GM19238 (cell line): Measurements from ENCODE around the gene TOP3A.

ENCODE experiments used
- DNase-seq: peaks from one replicate; pipeline ENCODE4 v3.0.0; 2011; ENCODE audit warnings: low spot score; ENCODE audit not compliant: insufficient read length

TOP3A gene

DNA sequence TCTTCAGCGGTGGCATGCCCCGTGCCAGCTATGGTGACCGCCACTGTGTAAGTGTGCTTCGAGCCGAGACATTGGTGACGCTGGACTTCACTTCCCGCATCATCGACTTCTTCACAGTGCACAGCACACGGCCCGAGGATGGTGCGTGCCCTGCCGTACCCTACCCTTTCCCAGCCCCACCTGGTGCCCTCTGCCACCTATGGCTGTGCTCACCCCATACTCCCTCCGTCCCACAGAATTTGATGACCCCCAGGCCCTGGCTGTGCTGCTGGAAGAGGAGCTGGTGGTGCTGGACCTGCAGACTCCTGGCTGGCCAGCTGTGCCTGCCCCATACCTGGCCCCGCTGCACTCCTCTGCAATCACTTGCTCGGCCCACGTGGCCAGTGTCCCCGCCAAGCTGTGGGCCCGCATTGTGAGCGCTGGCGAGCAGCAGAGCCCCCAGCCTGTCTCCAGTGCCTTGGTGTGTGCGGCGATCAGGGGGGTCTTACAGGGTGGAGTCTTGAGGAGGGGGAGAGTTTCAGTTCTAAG, 79.9 kb downstream of the TOP3A start:
- DNase-seq, result no peak

GRCh38 chr17:18233803-18234518, 80.8 kb downstream of the TOP3A start:
- no peak for DNase-seq

- DNase-seq, result no peak
Measured at GRCh38 chr17:18231164-18231563, 83.6 kb downstream of the TOP3A start.

DNA sequence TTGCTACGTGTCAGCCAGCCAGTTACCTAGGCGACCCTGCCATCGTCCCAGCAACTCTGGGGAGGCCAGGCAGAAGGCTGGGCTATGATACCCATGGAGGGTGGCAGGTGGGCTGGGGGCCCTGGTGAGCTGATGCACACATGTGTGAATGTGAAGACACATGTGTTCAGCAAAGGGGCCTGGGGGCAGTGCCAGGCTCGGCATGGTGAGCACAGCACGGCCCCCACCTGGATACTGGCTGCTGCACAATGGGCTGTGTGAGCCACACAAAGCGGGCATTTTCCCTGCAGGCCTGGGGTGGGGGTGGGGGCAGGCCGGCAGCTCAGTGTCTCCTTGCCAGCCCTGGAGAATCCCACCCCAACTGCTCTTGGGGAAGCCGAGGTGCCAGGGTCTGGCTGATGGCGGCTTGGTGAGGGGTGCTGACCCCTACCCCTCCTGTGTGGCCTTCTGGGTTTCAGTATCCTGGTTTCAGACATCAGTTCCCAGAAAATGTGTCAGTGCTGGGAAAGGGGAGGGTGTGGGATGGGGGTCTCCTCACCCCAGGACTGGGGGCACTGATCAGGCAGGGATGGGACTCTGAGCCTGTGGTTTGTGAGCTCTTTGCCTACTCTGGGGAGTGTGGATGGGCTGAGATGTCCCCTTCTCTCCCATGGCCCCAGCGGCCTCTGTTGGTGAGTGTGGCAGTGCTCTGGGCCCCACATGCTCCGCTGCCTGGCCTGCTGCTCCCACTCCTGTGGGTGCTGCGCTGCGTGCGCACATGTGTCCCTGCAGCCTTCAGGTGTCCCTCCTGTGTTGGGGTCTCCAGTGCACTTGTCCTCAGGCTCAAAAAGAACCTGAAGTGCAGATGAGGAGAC, 84.3 kb downstream of the TOP3A start:
- DNase-seq, result no peak

DNA sequence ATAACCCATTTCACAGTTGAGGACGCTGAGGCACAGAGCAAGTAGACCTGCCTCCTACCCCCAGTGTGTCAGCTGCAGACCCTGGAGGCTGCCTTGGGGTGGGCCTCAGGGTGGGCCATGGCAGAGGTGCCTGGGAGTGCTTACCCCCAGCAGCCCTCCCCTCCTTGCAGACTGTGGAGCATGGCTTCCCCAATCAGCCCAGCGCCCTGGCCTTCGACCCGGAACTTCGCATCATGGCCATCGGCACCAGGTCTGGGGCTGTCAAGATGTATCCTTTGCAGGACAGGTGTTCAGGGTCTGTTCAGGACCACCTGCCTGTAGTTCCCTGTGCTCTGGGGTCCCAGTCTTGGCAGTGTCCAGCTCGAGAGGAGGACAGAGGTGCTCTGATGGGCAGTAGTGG, 85.0 kb downstream of the TOP3A start:
- DNase-seq, result no peak

DNA sequence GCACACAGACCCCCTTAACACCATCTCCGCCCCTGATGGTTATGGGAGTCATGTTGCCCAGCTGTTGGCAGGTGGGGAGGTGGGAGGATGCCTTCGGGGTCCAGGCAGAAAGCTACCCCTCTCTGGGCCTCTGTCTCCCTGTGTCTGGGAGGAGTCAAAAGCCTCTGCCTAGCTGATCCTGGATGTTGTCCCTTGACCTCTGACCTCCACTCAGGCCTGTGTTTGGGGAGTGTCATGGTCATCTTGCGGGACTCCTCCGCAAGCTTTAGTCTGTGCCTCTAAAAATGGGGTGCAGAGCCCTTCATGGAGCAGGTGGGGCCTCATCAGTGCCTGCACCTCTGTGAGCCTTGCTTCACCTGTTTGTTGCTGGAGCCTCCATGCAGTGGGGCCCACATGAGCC, 85.5 kb downstream of the TOP3A start:
- DNase-seq, result no peak

DNA sequence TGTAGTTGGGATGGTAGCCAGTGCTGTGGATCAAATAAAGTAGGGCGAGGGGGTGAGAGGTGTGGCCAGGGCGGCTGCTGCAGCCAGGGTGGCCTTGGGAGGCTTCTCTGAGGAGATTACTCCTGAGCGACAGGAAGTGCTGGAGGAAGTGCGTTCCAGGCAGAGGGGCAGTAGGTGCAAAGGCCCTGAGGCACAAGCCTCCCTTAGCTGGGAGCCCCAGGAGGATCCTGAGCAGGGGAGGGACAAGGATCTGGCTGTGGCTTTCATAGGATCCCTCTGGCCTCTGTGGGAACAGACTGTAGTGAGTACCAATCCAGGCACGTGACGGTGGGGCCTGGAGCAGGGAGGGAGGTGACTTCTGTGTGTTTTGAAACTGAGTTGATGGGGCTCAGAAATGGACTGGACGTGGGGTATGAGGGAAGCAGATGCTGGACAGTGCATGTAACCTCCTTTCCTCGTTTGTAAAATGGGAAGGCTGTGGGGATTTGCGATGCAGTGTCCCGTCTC, 86.6 kb downstream of the TOP3A start:
- no peak for DNase-seq

GRCh38 chr17:18227635-18228034, 87.2 kb downstream of the TOP3A start:
- no peak for DNase-seq

DNA sequence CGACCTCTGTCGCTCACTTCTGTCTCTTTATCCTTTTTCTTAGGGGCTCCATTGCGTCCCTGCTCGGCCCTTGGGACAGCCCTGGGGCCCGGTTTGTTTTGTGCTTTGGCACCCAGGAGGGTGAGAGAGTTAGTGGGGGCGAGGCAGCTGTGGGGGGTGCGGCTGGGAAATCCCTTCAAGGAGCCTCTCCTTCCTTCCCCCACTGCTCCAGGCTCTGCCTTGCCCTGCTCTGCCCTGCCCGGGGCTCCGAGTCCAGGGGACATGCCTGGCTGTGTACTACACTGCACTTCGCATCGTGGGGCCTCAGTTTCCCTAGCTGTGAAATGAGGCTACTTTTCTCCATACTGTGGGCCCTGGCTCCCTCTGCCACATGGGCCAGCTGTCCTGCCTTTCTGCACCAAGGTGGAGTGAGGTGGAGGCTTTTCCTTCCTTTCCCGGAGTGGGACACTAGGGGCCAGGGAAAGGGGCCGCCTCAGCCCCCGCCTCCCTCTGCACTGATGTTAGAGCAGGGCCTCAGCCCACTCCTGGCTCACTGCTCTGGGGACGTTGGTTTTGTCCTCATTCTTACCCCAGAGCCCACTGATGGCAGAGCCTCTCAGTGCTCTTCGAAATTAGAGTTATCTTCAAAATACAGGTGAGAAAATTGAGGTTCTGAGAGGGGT, 88.4 kb downstream of the TOP3A start:
- DNase-seq, result no peak

DNA sequence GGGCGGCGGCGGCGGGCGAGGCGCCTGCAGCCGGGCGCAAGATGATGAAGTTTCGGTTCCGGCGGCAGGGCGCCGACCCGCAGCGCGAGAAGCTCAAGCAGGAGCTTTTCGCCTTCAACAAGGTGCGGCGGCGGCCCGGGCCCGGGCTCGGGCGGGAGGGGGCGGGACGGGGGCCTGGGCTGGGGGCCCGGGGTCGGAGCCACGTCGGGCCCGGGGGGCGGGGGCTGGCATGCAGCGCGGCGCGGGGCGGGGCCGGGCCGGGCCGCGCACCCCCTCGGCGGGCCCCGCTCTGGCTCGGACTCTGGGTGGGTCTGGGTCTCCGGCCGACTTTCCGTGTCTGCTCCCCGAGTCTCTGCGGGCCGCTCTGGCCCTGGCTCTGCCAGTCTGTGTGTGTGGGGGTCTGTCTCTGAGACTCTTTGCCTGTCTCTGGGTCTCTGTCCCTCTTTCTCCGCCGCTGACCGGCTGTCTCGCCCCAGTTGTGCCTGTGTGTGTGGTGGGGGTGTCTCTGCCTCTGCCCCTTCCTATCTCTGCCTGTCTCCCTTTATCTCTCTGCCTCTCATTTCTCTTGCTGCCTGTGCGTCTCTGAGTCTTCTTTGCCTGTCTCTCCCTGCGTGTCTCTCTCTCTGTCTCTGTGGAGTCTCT, 89.0 kb downstream of the TOP3A start:
- DNase-seq, result peak; percentile 38

DNA sequence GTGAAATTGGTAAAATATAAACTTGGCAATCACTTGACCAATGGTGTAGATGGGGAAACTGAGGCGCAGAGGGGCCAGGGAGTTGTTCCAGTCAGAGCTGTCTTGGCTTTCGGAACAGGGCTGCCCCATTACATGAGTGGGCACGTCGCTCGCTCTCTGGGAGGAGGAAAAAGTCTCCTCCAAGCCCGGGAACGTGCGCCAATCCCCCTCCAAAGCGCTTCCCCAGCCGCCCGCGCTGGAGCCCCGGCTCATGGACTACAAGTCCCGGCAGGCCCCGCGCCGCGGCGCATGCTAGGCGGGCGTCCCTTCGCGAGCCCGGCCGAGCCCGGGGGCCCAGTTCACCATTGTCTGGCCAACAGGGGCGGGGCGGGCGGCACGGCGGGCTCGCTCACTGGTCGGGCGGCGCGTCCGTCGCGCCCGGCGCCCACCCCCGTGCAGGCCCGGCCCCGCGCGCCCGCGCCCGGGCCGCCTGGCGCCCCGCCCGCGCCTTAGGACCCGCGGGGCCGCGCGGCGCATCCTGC, 89.6 kb downstream of the TOP3A start, which contains the start of gene LLGL1:
LLGL1 (plus strand) TSS at position 515 of the 521 bp plus-strand sequence. CDS start 48 bp downstream, outside the sequence.
- peak; percentile 100 for DNase-seq

DNA sequence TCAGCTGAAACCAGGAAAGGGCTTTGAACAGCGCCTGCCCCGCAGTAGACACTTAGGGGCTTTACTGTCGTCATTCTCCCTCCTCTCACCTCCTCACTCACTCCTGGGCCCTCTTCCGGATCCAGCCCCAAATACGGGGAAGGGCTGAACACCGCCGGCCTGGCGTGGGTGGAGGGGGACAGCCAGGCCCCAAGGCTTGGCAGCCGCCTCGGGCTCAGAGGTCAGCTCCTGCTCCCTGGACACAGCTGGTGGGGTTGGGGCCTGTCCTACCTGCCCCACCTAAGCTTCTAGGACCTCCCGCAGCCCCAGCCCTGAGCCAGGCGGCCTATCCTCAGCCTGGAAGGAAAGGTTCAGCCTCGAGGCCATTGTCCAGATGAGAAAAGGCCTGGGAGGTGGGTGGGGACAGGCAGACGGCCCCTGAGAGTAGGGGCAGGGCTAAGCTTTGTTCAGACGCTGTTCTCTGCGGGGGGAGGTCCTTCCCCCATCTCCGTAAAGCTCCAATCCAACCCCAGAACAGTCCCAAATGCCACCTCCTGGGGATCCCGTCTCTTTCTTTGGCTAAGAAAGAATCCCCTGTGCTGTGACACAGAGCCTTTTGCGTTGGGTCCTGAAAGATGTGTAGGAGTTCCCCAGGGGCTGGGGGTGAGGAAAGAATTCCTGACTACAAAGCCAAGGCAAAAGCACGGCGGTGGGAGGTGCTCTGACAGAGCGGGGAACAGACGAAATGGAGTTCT, 90.2 kb downstream of the TOP3A start:
- DNase-seq, result no peak

DNA sequence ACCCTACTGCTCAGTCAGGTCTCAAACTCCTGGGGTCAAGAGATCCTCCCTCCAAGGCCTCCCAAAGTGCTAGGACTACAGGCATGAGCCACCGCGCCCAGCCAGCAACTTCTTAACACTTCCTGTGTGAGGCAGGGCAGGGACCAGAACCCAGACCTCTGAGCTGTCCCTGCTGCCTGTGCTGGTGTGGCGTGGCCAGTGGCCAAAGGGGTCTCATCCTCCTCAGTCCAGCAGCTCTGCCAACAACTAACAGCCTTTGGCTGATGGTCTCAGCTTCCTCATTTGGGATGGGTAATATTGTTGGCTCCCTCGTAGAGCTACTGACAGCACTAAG, 90.8 kb downstream of the TOP3A start:
- no peak for DNase-seq
